GM19025 (cell line): ENCODE results near the gene ETFDH.
"Not testable (repeated sequence)": the region's sequence is repeated elsewhere in the genome, so short reads cannot be mapped to it uniquely, and the experiment has no call there.

Source experiments
- ATAC-seq: cut with Tn5 transposase; IDR thresholded peaks from one replicate; pipeline ENCODE4 v1.9.1; 2021; ENCODE audit warnings: mild to moderate bottlenecking, low read depth, moderate library complexity; ENCODE audit not compliant: unreplicated experiment

The ETFDH gene

DNA sequence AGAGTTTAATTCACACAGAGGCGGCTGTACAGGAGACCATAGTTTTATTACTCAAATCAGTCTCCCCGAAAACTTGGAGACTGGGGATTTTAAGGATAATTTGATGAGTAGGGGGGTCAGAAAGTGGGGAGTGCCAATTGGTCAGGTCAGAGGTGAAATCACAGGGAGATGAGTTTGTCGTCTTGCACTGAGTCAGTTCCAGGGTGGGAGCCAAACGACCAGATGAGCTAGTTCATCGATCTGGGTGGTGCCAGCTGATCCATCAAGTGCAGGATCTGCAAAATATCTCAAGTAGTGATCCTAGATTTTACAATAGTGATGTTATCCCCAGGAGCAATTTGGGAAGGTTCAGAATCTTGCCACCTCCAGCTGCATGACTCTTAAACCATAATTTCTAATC, 4.0 kb downstream of the ETFDH start:
- ATAC-seq, result no peak

DNA sequence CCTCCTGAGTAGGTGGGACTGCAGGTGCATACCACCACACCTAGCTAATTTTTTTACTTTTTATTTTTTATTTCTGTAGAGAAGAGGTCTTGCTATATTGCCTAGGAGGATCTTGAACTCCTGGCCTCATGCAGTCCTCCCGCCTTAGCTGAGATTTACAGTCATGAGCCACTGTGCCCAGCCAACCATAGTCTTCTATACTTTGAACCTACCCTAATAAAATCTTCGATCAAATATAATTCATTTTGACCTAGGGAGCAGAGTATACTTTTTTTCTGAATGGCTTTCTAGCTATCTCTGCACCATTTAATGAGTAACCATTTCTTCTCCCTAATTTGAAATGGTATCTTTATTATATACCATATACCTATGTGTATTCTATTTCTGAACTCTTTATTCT, 6.7 kb downstream of the ETFDH start:
- no peak for ATAC-seq

DNA sequence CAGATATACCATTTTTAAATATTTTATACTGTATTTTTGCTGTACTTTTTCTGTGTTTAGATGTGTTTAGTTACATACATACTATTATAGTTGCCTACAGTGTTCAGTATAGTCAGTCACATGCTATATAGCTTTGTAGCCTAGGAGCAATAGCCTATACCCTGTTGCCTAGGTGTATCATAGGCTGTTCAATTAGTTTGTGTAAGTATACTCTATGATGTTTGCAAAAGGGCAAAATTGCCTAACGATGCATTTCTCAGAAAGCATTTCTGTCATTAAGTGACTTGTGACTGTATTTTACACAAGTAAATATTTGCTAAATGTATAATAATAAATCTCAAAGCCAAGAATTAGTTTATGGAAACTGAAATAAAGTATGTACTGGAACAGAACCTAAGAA, 9.5 kb downstream of the ETFDH start:
- no peak for ATAC-seq

DNA sequence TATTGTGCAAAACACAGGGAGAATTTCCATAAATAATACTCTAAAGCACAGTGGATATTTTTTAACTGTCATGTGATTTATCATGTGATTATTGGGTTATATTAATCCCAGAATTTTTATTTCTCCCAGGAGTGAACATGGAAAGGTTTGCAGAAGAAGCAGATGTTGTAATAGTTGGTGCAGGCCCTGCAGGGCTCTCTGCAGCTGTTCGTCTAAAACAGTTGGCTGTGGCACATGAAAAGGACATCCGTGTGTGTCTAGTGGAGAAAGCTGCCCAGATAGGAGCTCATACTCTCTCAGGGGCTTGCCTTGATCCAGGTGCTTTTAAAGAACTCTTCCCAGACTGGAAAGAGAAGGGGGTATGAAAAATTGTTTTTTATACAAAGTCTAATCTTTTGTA, 10.0 kb downstream of the ETFDH start:
- no peak for ATAC-seq

DNA sequence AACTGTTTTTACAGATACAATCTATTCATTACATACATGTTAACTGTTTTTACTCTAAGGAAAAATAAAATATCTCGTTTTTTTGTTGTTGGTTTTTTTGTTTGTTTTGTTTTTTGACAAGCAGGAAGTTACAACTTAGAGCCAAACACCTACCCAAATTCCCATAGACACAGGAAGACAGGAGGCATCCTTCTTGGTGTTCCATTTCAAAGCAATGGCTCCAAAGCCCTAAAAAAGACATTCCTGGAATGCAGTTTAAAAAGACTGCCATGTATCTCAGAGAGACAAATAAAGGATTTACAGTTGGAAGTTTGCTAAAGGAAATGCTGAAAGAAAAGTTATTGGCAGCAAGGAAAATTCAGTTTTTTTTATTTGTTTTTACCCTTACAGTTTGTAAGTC, 16.7 kb downstream of the ETFDH start:
- no peak for ATAC-seq

DNA sequence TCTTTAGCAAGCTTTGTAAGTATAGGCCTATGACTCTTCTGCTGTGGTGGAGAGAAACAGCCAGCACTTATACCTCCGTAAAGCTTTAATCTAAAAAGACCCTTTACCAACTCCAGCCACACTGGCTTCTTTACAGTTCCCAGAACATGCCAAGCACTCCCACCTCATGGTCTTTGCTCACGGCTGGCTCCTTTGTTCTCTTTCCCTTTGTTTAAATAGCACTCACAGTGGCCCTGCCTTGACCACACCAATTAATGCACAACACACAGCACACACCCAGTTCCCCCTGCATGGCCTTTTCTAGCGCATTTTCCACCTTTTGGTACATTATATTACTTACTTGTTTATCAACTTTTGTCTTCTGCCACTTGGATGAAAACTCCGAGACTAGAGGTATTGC, 32.2 kb downstream of the ETFDH start:
- ATAC-seq, result no peak

DNA sequence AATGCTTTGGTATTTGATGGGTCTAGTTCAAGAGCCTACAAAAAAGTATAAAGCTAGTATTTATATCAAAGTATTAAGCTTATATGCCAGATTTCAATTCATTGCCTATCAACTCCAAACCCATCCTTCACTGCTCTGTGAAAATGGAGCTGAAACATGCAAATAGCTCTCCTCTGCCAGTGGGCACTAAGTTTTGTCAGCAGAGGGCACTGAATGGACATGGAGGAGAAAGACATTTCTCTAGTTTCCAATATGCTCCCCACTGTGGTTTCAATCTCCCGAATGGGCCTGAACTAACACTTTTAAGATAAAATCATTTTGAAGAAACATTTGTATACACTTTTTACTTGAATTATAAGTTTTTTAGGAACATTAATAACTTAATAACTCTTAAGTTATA, 38.7 kb downstream of the ETFDH start:
- no peak for ATAC-seq

DNA sequence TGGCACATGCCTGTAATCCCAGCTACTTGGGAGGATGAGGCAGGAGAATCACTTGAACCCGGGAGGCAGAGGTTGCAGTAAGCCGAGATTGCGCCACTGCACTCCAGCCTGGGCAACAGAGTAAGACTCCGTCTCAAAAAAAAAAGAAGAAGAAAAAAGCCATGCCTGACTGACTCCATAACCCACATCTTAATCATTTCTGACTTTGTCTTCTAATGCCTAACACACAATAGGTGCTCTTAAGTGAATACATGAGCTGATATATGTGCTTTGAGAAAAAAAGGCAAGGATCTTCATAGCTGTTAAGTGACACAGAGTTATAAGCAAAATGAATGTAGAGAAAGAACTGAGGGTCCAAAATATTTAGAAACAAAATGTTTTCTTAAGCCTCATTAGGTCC, 40.5 kb downstream of the ETFDH start:
- ATAC-seq, result not testable (repeated sequence)

DNA sequence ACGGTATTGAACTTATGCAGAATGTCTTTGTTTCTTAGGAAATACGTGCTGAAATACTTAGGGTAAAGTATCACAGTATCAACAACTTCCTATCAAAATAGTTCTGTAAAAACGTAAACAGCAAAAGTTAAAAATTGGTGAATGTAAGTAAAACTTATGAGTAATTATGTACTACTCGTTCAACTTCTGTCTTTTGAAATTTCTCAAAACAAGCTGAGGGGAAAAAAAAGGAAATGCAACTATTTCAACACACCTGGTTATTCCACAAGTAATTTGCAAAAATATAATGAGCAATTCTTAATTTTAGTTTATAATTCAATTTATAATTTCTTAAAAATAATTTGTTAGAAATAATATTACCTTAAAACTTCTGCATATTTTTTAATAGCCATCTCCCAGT, 42.8 kb downstream of the ETFDH start:
- no peak for ATAC-seq

DNA sequence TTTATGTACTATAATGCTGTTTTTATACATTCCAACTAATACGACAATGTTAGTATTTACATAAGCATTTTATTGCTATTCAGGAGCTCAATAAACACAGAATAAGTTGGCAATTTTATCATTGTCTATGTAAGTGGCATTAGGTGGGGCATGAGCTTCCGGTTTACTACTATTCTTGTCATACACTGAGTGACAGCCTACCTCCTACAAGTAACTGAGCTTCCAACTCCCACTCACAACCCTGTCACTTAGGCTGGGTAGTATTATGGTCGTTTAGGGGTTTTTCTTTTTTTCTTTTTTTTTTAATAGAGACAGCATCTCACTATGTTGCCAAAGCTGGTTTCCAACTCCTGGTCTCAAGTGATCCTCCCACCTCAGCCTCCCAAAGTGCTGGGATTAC, 43.7 kb downstream of the ETFDH start:
- ATAC-seq, result no peak

DNA sequence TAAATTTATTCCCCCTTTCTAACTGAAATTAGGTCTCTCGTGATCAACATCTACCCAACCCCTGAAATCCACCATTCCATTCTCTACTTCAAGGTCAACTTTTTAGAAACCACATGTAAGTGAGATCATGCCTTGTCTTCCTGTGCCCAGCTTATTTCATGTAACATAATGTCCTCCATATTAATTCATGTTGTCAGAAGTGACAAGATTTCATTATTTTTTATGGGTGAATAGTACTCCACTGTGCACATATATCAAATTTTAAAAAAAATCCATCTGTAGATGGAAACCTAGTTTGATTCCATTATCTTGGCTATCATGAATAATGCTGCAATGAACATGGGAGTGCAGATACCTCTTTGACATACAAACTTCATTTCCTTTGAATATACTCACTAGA, 49.6 kb downstream of the ETFDH start:
- ATAC-seq, result no peak

DNA sequence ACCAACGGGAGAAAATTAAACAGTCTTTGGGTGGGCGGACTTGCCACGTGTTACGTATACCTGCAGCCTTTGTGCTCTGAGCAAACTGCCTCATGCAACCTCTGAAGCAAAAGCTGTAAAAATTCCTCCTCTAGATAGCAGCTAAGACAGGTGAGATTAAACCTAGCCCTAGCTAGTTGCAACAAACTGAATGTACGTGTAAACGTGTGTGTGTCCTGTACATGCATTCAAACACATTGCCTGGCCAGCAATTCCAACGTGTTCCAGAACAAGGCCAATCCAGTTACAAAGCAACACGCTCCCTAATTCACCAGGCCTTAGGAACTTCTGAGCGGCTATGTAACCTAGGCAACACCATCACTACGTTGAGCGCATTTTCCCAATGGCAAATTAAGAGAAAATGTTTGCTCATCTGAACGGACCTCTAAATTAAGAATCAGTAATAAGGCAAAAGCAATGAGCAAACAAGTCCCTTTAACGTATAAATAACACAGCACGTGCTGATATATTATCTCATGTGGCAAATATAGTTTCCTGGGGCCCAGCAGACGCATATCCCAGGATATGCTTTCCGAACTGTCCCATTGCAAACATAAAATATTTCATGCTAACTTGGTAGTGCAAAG, 50.3 kb downstream of the ETFDH start:
- no peak for ATAC-seq

DNA sequence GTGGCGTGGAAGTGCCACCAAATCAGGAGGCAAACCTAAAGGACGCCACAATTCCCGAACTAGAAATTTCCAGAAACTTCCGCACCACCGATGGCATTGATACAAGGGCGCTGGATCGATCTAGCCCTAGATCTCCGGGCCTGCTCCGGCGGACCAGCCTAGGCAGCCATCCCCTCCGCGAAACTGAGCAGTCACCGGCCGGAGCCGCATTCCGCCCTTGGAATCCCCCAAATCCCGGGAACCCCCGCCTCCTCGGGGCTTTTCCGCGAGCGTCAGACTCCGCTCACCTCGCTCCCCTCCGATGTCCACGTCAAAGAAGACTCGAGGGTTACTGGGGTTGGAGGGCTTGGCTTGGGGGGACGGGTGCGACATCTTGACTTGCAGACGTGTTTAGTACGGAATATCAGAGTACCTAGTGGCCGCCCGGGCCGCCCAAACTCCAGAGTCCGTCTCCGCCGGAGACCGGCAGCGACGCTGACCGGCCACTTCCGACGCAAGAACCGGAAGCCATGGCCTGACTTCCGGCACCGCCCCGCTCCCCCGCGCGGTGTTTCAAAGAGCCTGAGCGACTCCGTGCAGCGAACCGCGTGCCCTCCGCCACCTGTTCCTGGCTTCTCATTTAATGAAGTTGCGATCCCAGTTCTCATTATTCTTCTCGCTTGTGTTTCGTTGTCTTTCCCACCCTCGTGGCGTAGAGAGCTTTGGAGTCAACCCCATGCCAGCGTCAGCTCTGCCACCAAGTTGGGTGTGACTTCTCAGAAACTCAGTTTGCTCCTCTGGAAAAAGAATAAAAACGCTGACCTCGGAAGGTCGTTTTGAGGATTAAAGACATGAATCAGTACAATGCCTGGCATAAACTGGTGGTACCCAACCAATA, 51.1 kb downstream of the ETFDH start, which contains the start of gene PPID:
PPID (minus strand) TSS at position 480 of the 877 bp plus-strand sequence; CDS start at position 372, 108 bp downstream.
- peak; percentile 95 for ATAC-seq

DNA sequence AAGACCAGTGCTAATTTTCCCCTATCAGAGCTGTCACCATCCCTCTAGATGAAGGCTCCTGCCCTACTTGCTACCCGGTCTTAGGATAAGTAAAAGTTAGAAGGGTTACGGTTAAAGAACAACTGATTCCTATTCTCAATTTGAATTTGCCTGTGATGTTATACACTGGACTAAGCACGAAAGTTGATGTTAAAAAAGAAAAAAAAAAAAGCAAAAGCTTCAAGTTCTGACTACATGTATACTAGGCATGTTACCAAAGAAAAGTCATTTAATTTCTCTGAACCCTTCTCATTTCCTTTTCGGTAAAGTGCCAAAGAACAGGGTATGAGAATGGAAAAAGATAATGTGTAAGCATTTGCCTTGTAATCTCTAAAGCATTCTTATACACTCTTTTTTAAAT, 52.5 kb downstream of the ETFDH start:
- no peak for ATAC-seq

DNA sequence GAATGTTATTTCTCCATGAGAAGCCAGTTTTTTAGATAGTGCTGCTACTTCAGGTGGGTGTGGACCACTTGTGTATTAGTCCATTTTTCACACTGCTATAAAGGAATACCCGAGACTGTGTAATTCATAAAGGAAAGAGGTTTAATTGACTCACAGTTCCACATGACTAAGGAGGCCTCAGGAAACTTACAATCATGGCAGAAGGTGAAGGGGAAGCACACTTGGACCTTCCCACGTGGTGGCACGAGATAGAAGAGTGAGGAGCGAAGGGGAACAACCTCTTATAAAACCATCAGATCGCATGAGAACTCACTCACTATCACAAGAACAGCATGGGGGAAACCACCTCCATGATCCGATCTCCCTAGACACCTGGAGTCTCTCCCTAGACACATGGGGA, 54.5 kb downstream of the ETFDH start:
- ATAC-seq, result no peak

DNA sequence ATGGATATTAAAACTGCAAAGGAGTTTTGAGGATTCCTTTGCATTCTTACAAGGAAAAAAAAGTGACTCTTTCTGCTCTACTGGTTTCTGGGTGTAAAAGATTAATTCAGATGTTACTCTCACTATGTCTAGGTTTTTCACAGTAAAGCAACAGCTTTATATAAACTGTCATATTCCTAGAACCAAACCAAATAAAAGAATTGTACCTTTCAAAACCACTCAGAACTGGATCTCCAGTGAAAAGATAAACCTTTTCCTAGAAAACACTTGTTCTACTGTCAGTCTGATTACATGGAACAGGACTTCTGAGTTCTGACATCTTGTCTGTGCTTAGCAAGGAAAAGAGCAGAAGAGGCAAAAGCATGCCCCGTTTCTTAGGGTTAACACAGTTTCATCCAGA, 56.1 kb downstream of the ETFDH start:
- no peak for ATAC-seq

DNA sequence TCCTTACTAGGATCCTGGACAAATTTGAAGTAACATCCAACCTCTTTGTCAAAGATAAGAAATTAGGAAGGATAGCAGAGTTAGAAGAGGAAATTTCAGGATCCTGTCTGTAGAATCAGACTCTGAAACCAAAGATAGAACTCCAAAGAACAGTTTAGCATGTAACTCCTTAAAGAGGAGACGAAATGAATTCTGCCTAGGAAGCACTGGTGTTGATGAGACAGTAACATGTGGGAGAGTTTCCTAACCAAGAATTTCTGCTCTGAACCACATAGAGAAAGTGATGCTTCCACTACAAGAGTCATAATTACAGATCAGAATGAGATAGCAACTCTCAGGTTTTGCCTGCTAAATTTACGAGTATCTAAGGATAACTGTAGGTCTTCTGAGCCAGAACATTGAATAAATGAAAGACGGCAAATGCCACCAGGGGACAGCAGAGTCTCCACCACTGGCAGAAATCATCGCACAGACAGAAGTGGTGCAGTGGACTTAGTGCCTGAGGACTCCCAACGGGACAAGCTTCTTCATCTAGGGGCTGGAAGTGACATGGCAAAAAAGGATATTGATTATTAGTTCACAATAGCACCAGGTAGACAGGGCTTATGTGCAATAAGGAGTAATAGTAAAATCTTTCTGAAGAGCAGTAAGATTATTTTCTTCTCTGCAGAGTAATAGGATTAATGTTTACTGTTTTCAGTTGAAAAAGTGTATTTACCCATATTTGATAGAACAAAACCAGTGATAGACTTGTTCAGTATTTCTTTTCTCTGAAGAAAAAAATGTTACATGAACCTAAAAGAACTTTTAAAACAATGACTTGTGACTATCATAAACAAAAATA, 57.8 kb downstream of the ETFDH start:
- peak; percentile 79 for ATAC-seq

DNA sequence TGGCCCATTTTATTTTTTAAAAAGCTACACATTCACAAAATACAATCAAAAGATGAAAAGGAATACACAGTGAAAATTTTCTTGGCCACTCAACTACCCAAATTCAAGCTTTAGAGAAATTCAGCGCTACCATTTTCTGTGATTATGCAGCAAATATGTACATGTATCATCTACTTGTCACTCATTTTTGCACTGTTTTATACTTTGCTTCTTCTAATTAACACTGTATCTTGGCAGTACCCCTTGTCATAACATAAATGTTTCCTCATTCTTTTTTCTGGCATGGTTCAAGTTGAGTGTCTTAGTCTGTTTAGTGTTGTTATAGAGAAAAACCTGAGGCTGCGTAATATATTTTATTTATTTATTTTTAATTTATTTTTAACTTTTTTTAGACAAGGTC, 66.8 kb downstream of the ETFDH start:
- ATAC-seq, result no peak

DNA sequence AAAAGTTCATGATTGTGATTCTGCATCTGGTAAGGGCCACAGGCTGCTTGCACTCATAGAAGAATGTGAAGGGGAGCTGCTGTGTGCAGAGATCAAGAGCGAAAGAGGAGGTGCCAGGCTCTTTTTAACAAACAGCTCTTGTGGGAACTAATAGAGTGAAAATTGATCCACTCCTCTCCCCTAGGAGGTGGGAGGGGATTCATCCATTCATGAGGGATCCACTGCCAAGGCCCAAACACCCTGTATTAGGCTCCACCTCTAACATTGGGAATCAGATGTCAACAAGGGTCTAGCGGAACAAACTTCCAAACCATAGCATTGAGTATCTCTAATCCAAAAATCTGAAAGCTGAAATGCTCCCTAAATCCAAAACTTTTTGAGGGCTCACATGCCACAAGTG, 67.5 kb downstream of the ETFDH start:
- no peak for ATAC-seq

DNA sequence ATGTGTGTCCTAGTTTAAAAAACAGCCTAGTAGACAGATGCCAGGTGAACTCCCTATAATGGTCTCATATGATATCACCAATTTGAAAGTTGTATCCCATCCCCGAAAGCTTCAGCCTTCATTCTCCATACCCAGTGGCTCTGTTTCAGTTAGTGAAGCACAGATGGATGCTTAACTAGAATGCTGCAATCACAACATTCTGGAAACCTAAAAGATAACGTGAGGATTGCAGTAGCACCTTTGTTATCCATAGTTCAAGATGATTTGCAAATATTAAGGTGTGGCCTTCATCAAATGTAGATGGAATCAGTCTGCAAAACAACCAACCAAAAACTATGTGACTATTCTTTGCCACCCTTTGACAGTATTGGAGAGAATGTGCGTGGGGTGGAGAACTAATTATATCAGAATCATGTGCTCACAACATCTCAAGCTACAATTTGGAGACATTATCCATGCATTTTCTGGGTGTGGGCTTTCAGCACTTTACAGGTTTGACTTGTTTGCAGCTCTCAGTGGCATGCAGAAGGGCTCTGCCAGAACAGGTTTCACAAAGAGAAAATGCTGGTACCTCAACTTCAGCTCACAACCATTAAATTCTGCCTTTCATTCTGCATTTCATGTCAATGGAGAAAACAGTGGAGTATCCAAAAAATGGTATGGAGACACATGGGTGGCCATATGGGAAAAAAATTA, 69.4 kb downstream of the ETFDH start:
- ATAC-seq, result no peak

DNA sequence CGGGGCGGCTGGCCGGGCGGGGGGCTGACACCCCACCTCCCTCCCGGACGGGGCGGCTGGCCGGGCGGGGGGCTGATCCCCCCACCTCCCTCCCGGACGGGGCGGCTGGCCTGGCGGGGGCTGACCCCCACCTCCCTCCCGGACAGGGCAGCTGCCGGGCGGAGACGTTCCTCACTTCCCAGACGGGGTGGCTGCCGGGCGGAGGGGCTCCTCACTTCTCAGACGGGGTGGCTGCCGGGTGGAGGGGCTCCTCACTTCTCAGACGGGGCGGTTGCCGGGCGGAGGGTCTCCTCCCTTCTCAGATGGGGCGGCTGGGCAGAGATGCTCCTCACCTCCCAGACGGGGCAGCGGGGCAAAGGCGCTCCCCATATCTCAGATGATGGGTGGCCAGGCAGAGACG, 74.4 kb downstream of the ETFDH start:
- not testable (repeated sequence) for ATAC-seq
